HUES6 (cell line): ENCODE data around the gene NPAS4.
A peak's percentile ranks its signal among the peaks of the same experiment; 100 is the strongest.
"Not testable (repeated sequence)": the region's sequence is repeated elsewhere in the genome, so short reads cannot be mapped to it uniquely, and the experiment has no call there.

ENCODE experiments used
- H3K27ac ChIP-seq: 2 replicates; pipeline ENCODE4 v1.7.0; 2013; ENCODE audit warnings: low read depth, mild to moderate bottlenecking, low read length, inconsistent platforms
- H3K27me3 ChIP-seq: 2 replicates; pipeline ENCODE4 v1.6.1; 2013; ENCODE audit warnings: low read length; ENCODE audit not compliant: control insufficient read depth, insufficient read depth
- H3K36me3 ChIP-seq: 2 replicates; pipeline ENCODE4 v1.6.1; 2013; ENCODE audit warnings: low read length; ENCODE audit not compliant: control insufficient read depth, insufficient read depth
- H3K4me1 ChIP-seq: 2 replicates; pipeline ENCODE4 v1.6.1; 2013; ENCODE audit warnings: low read length; ENCODE audit not compliant: control insufficient read depth, insufficient read depth
- H3K4me3 ChIP-seq: 2 replicates; pipeline ENCODE4 v1.5.1; 2013; ENCODE audit warnings: low read depth, low read length
- H3K9ac ChIP-seq: one replicate; pipeline ENCODE4 v1.6.1; 2013; ENCODE audit warnings: mild to moderate bottlenecking, low read length
- H3K9me3 ChIP-seq: 2 replicates; pipeline ENCODE4 v1.6.1; 2013; ENCODE audit warnings: low read depth, low read length; ENCODE audit not compliant: control insufficient read depth, insufficient read depth

NPAS4 gene

DNA sequence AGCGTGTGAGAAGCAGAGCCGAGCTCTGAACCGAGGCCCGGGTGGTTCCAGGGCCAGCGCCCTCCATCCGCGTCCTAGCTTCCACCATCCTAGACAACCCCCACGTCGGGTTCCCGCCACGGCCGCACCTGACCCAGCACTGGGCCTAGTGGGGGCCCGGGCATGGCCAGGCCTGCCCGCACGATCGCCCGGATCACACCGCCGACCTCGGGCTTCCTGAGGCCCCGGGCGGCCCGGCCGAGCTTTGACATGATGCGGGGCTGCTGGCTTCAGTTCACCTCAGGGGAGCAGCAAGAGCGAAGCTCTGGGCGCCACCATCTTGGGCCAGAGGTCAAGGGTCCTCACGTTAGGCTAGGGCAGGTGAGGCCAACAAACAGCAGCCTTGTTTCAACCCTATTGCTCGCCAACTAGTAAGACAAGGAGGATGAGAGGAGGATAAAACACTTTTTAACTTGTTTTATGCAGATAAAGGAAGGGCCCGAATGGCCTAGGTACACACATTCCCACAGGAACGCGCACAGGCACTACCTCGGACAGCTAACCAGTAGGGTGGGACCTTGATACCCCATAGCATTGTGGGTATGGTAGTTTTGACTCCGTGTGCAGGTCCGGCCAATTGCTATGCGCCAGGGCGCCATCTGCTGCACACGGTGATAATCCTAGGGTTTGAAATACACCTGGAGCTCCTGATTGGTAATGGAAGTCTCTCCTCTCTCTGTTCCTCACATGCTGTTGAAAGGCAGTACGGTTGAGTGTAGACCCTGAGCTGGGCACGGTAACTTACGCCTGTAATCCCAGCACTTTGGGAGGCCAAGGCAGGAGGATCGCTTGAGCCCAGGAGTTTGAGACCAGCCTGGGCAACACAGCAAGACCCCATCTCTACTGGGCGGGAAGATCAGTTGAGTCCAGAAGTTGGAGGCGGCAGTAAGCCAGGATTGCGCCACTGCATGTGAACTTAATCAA, 17.9 kb downstream of the NPAS4 start, which contains the start of gene MRPL11:
Gene MRPL11, minus strand, starts transcription at position 345 of the 963 bp plus-strand sequence. Its CDS starts 94 bp downstream, at position 251.
- Histone ChIP-seq H3K4me3 (peak within 1 kb of the TSS; percentile 97), H3K4me1 (peaks cover 4% of the 10 kb centered on the region; the same call in 1 of the 2 replicates), H3K9ac (peak within 1 kb of the TSS; percentile 95), H3K27ac (peak within 1 kb of the TSS; percentile 82), H3K9me3 (peaks cover 11% of the 10 kb centered on the region; the same call in 1 of the 2 replicates), H3K27me3 (no peaks in the 10 kb centered on the region), H3K36me3 (peaks cover 26% of the 10 kb centered on the region)

DNA sequence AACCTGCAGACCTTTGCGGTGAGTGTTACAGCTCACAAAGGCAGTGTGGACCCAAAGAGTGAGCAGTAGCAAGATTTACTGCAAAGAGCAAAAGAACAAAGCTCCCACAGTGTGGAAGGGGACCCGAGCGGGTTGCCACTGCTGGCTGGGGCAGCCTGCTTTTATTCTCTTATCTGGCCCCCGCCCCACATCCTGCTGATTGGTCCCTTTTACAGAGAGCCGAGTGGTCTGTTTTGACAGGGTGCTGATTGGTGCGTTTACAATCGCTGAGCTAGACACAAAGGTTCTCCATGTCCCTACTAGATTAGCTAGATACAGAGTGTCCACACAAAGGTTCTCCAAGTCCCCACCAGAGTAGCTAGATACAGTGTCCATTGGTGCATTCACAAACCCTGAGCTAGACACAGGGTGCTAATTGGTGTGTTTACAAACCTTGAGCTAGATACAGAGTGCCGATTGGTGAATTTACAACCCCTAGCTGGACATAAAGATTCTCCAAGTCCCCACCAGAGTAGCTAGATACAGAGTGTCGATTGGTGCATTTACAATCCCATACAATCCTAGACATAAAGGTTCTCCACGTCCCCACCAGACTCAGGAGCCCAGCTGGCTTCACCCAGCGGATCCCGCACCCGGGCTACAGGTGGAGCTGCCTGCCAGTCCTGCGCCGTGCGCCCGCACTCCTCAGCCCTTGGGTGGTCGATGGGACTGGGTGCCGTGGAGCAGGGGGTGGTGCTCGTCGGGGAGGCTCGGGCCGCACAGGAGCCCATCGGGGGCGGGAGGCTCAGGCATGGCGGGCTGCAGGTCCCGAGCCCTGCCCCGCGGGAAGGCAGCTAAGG, 19.5 kb downstream of the NPAS4 start:
- H3K36me3 ChIP-seq = peaks cover 20% of the 10 kb centered on the region
- H3K4me1 ChIP-seq, H3K9ac ChIP-seq, H3K27me3 ChIP-seq, H3K27ac ChIP-seq, H3K4me3 ChIP-seq: not testable (repeated sequence)
- H3K9me3 ChIP-seq = peaks cover 14% of the 10 kb centered on the region; the same call in 1 of the 2 replicates

GRCh38 chr11:66440940-66441282, 20.1 kb downstream of the NPAS4 start:
- H3K4me3 ChIP-seq, H3K27me3 ChIP-seq, H3K27ac ChIP-seq, H3K9ac ChIP-seq, H3K4me1 ChIP-seq: not testable (repeated sequence)
- peaks cover 14% of the 10 kb centered on the region for H3K36me3 ChIP-seq
- peaks cover 14% of the 10 kb centered on the region; the same call in 1 of the 2 replicates for H3K9me3 ChIP-seq

- Histone ChIP-seq H3K27ac (no peak overlapping the region), H3K4me1 (no peaks in the 10 kb centered on the region; the same call in 1 of the 2 replicates), H3K27me3 (no peaks in the 10 kb centered on the region), H3K9ac (no peak overlapping the region), H3K9me3 (peaks cover 14% of the 10 kb centered on the region; the same call in 1 of the 2 replicates), H3K4me3 (no peak overlapping the region), H3K36me3 (no peaks in the 10 kb centered on the region)
These were observed 22.8 kb downstream of the NPAS4 start for GRCh38 chr11:66443602-66444001.

GRCh38 chr11:66447012-66447411, 26.2 kb downstream of the NPAS4 start:
- 0 out of 2 replicates have a peak, but pooled peaks cover 3% of the 10 kb centered on the region for H3K27me3 ChIP-seq
- H3K4me1 ChIP-seq = no peaks in the 10 kb centered on the region; the same call in 1 of the 2 replicates
- no peak overlapping the region for H3K9ac ChIP-seq

GRCh38 chr11:66448523-66448922, 27.7 kb downstream of the NPAS4 start:
- Histone ChIP-seq H3K9me3 (peaks cover 10% of the 10 kb centered on the region; the same call in 1 of the 2 replicates), H3K36me3 (no peaks in the 10 kb centered on the region), H3K9ac (no peak overlapping the region), H3K4me1 (no peaks in the 10 kb centered on the region; the same call in 1 of the 2 replicates), H3K4me3 (no peak overlapping the region), H3K27ac (no peak overlapping the region), H3K27me3 (peaks cover 3% of the 10 kb centered on the region; the same call in 1 of the 2 replicates)

More at GRCh38 chr11:66447012-66447411, 26.2 kb downstream of the NPAS4 start:
- no peak overlapping the region for H3K4me3 ChIP-seq
- H3K36me3 ChIP-seq = no peaks in the 10 kb centered on the region
- no peak overlapping the region for H3K27ac ChIP-seq
- H3K9me3 ChIP-seq = peaks cover 14% of the 10 kb centered on the region; the same call in 1 of the 2 replicates

DNA sequence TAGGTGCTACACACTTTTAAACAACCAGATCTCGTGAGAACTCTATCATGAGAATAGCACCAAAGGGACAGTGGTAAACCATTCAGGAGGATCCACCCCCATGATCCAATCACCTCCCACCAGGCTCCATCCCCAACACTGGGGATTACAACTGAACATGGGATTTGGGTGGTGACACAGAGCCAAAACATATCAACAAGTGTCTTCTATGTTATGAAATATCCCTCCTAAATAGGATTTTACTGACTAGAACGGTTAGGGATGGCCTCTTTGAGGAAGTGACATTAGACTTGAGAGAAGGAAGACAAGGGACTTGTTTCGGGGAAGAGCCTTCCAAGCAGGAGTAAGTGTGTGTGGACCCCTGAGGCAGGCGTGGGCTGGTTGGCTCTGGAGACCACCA, 29.7 kb downstream of the NPAS4 start:
- no peaks in the 10 kb centered on the region for H3K36me3 ChIP-seq
- H3K27ac ChIP-seq = no peak overlapping the region
- H3K4me3 ChIP-seq = no peak overlapping the region
- H3K9me3 ChIP-seq = peaks cover 6% of the 10 kb centered on the region; the same call in 1 of the 2 replicates
- peaks cover 3% of the 10 kb centered on the region; the same call in 1 of the 2 replicates for H3K27me3 ChIP-seq
- H3K9ac ChIP-seq = no peak overlapping the region
- no peaks in the 10 kb centered on the region; the same call in 1 of the 2 replicates for H3K4me1 ChIP-seq

- Histone ChIP-seq H3K27me3 (peaks cover 3% of the 10 kb centered on the region; the same call in 1 of the 2 replicates), H3K36me3 (no peaks in the 10 kb centered on the region), H3K27ac (no peak overlapping the region), H3K9me3 (peaks cover 6% of the 10 kb centered on the region; the same call in 1 of the 2 replicates), H3K4me3 (no peak overlapping the region), H3K4me1 (no peaks in the 10 kb centered on the region), H3K9ac (no peak overlapping the region)
These were observed 30.8 kb downstream of the NPAS4 start for GRCh38 chr11:66451663-66452062.

DNA sequence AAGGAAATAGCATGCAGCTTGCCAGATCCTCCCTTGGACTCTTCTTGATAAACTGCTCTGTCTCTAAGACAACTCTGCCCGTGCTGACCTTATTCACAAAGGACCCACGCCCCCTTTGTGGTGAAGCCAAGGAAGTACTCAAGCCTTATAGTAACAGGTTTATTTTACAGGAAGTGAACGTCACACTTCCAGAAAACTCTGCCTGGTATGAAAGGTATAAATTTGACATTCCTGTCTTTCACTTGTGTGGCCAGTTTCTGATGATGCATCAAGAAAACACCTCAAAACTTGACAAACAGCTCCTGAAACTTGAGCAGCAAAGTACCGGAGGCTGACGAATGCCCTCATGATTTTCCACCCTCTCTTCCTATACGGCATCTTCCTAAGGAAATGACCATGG, 33.4 kb downstream of the NPAS4 start:
- Histone ChIP-seq H3K9me3 (peaks cover 6% of the 10 kb centered on the region; the same call in 1 of the 2 replicates), H3K4me3 (no peak overlapping the region), H3K4me1 (no peaks in the 10 kb centered on the region), H3K27me3 (peaks cover 3% of the 10 kb centered on the region; the same call in 1 of the 2 replicates), H3K27ac (no peak overlapping the region), H3K9ac (no peak overlapping the region), H3K36me3 (no peaks in the 10 kb centered on the region)

GRCh38 chr11:66454828-66455227, 34.0 kb downstream of the NPAS4 start:
- Histone ChIP-seq H3K36me3 (no peaks in the 10 kb centered on the region), H3K9me3 (peaks cover 6% of the 10 kb centered on the region; the same call in 1 of the 2 replicates), H3K9ac (no peak overlapping the region), H3K4me3 (no peak overlapping the region), H3K4me1 (no peaks in the 10 kb centered on the region), H3K27me3 (peaks cover 3% of the 10 kb centered on the region; the same call in 1 of the 2 replicates), H3K27ac (no peak overlapping the region)
